ENCODE measurements around the gene TNFRSF14.

GRCh38 chr1:2611621-2612437 is 55.7 kb downstream of the TNFRSF14 start:
- TF ChIP-seq RARB (CRISPR knock-in tag; IDR thresholded peaks at IDR 0.05) (no peak), ZFP3 (CRISPR knock-in tag; IDR thresholded peaks at IDR 0.05) (no peak), ZNF8 (CRISPR knock-in tag; IDR thresholded peaks at IDR 0.05) (no peak), BACH2 (CRISPR knock-in tag; IDR thresholded peaks at IDR 0.05; ENCODE audit: borderline replicate concordance) (no peak), ARNTL (CRISPR knock-in tag; IDR thresholded peaks at IDR 0.05; ENCODE audit: borderline replicate concordance, low read depth) (no peak), GLIS3 (CRISPR knock-in tag; IDR thresholded peaks at IDR 0.05) (no peak), CSRNP3 (CRISPR knock-in tag; IDR thresholded peaks at IDR 0.05) (no peak), TCF4 (CRISPR knock-in tag; IDR thresholded peaks at IDR 0.05; ENCODE audit: borderline replicate concordance) (no peak), ZNF70 (CRISPR knock-in tag; IDR thresholded peaks at IDR 0.05) (no peak)
- TF ChIP-seq, protein P1, sequence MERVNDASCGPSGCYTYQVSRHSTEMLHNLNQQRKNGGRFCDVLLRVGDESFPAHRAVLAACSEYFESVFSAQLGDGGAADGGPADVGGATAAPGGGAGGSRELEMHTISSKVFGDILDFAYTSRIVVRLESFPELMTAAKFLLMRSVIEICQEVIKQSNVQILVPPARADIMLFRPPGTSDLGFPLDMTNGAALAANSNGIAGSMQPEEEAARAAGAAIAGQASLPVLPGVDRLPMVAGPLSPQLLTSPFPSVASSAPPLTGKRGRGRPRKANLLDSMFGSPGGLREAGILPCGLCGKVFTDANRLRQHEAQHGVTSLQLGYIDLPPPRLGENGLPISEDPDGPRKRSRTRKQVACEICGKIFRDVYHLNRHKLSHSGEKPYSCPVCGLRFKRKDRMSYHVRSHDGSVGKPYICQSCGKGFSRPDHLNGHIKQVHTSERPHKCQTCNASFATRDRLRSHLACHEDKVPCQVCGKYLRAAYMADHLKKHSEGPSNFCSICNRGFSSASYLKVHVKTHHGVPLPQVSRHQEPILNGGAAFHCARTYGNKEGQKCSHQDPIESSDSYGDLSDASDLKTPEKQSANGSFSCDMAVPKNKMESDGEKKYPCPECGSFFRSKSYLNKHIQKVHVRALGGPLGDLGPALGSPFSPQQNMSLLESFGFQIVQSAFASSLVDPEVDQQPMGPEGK (CRISPR knock-in tag; IDR thresholded peaks at IDR 0.05; ENCODE audit: borderline replicate concordance) = no peak
- TF ChIP-seq, protein P2, sequence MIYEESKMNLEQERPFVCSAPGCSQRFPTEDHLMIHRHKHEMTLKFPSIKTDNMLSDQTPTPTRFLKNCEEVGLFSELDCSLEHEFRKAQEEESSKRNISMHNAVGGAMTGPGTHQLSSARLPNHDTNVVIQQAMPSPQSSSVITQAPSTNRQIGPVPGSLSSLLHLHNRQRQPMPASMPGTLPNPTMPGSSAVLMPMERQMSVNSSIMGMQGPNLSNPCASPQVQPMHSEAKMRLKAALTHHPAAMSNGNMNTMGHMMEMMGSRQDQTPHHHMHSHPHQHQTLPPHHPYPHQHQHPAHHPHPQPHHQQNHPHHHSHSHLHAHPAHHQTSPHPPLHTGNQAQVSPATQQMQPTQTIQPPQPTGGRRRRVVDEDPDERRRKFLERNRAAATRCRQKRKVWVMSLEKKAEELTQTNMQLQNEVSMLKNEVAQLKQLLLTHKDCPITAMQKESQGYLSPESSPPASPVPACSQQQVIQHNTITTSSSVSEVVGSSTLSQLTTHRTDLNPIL (CRISPR knock-in tag; IDR thresholded peaks at IDR 0.05; ENCODE audit: low read depth) = no peak

Data from SK-N-SH treated with all-trans-retinoic acid at 6 μM for 48 hours (cell line).